GM03348 (cell line): ENCODE data around the gene AFAP1.

ENCODE experiments used
- DNase-seq: peaks from one replicate; pipeline ENCODE4 v3.0.0; 2012; ENCODE audit warnings: low spot score

The AFAP1 gene, protein sequence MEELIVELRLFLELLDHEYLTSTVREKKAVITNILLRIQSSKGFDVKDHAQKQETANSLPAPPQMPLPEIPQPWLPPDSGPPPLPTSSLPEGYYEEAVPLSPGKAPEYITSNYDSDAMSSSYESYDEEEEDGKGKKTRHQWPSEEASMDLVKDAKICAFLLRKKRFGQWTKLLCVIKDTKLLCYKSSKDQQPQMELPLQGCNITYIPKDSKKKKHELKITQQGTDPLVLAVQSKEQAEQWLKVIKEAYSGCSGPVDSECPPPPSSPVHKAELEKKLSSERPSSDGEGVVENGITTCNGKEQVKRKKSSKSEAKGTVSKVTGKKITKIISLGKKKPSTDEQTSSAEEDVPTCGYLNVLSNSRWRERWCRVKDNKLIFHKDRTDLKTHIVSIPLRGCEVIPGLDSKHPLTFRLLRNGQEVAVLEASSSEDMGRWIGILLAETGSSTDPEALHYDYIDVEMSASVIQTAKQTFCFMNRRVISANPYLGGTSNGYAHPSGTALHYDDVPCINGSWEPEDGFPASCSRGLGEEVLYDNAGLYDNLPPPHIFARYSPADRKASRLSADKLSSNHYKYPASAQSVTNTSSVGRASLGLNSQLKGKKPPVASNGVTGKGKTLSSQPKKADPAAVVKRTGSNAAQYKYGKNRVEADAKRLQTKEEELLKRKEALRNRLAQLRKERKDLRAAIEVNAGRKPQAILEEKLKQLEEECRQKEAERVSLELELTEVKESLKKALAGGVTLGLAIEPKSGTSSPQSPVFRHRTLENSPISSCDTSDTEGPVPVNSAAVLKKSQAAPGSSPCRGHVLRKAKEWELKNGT

DNA sequence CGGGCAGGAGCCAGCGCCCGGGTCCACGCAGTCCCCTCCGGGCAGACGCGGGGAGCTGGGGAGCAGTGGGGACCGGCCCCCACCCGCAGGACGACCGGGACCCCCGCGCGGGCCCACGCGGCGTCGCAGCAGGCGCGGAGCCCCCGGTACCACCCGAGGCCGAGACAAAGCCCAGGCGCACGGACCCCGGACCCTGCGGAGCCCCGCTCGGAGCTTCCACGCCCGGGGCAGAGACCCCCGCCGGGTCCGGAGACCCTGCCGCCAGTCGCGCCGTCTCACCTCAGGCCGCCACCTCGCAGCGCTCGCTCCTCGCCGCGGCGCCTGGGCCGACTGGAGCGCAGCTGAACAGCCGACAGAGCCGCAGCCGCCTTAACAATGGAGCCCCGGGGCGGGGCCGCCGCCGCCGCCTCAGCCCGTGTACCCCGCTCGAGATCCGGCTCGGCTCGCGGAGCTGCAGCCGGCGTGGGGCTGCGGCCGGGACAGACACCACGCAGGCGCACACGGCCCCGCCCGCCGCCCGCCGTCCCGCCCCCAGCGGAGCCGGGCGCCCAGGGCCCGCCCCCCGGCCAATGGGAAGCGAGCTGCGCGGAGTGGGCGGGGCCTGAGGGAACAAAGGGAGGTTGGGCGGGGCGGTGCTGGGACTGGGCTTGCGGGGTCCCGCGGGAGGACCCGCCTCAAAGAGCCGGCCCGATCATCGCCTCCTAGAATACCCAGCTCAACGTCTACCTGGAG is at the start of gene AFAP1:
Gene AFAP1, minus strand, starts transcription at position 485 of the 732 bp plus-strand sequence. CDS start 67,783 bp downstream, outside the sequence.
- DNase-seq: peak; percentile 99

DNA sequence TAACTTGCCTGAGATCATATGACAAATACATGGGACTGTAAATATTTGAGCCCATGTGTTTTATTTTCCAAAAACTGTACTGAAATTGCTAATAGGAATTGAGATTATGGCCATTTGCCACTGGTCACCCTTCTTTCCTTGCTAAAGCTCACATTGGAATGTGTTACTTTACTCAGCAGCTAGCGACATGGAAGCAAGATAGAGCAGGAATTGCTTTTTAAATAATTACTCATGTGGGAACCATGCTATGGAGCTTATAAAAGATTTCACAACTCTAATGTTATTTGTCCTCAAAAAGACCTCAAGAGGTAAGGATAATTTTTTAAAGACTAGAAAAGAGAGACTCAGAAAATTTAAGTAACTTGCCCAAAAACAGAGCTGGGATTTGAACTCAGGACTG is 48.8 kb upstream of the AFAP1 start:
- DNase-seq: peak; percentile 63

DNA sequence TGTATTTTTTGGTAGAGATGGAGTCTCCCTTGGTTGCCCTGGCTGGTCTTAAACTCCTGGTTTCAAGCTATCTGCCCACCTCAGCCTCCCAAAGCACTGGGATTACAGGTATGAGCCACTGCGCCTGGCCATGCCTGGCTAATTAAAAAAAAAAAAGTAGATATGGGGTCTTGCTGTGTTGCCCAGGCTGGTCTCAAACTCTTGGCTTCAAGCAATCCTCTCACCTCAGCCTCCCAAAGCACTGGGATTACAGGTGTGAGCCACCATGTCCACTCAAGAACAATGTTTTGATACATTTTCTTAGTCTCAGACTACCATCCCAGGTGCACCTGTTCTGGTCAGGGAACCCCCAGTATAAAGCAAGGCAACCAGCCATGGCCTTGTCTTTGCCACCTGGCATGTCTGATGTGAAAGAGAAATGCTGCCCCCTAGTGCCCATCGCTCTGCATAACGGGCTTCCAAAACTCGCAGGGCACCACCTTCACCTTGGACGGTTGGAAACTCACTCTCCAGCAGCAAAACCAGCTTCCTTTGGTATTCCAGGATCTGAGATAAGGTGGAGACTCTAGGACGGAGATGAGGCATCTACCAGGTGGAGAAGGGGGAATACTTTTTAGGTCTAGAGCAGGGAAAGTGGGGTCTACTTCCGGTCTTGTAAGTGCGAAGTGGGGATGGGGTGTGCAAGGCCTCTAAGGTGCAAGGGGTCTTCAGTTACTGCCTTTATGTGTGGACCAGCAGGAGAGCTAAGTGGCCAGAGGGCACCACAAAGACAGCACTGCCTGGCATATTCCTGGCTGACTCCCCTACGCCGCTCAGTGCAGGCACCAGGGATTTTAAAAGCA is 47.7 kb upstream of the AFAP1 start:
- peak; percentile 81 for DNase-seq

DNA sequence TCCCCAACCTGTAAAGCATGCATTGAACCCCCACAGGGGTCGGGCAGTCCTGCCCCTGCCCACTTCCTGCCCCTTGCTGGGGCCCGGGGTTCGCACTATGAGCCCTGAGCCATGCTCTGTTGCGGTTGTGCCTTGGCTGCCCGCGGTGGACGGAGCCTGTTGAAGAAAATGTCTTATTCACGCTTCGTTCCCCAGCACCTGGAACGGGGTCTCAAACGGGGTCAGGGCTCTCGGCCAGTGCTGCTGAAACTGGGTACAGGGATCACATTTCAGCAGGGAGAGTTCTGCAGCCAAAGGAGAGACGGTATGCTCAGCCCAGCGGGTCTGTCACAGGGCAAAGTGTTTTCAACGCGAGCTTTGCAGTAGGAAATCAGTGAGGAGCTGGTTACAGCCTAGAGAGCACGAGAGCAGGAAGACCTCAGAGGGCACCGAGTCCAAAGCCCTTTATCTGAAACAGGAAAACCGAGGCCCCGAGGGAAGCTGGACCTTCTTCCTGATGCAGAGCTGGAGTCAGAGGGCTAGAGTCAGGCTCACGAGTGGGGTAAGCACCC is 46.3 kb upstream of the AFAP1 start:
- no peak for DNase-seq

DNA sequence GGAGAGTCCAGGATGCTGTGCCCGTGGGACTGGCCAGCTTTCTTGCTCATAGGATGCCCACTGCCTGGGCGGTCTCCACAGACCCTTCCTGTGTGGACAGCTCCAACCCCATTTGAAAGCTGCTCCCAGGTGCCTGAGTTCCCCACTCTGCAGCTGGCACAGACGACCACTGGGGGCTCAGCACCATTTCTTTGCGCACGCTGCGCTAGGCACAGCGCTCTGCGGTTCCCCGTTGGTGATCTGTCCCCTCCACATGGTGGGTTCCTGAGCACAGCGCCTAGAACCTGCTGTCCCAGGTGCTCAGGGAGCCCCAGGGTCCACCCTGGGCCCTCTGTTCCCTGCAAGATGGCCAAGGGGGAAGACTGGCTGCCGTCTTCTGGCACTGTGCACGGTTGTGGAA is 45.4 kb upstream of the AFAP1 start:
- no peak for DNase-seq

DNA sequence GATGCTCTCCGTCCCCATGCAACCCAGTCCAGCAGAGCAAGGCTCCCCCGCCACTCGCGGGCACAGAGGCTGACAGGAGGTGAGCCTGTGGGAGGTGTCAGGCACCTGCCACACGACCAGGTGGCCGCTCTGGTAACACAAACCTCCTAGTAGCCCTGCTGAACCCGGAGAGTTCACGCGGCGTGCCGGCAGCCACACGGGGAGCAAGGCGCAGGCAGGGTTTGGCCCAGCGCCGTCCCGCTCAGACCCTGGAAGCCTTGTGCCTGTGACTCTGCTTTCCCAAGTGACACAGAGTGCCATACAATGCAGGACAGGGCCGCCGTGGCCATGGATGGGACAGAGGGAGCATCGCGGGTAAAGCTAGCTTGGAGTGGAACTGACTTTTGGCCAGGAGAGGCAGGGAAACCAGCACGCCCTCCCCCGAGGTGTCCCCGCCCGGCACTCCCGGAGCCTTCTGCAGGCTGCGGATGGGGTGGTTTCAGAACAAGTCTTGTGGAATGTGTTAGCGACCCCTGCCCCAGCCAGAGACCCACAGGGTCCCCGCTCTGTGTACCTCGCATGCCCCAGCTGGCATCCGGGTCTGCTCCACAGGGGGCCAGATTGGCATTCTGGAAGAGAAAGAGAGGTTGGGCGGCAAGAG is 44.7 kb upstream of the AFAP1 start:
- DNase-seq: no peak

DNA sequence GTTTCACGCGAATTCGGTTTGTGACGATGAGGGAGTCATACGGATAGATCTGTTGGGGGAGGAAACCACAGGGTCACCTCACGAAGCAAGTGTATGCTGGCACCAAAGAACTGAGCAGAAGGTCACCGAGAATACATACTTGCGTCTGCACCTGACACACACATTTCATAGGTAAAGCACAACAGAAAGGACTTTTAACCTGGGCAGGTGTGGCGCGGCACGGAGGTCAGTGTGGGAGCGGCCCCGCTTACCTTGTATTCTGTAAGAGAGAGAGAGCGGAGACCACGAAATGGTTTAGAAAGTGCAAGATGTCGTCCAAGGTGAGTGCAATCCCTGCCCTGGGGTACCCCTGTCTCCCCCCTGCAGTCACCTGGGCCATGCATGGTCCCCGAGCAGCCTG is 43.6 kb upstream of the AFAP1 start:
- no peak for DNase-seq

DNA sequence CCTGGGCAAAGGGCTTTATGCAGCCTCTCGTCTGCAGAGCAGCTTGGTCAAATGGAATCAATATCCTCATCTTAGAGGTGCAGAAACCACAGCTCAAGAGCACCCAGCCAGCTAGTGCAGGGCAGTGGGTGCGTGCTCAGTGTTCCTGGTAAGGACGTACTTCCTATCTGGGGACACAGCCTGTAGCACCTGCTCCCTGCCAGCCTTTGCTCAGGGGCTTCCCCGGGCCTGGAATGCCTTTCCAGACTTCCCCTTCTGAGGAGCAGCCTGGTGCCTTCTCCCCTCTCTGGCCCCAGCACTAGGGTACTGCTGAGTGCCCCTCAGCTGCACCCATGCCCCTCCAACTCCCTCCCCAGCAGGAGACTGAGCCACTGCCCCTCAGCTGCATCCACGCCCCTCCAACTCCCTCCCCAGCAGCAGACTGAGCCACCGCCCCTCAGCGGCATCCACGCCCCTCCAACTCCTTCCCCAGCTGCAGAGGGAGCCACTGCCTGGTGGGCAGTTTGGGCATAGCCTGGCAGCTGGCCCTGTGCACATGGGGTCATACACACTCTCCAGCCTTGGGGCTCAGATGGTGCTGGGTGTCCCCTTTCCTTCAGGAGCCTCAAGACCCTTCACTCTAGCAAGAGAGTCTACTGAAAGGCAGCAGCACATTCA is 42.2 kb upstream of the AFAP1 start:
- no peak for DNase-seq

DNA sequence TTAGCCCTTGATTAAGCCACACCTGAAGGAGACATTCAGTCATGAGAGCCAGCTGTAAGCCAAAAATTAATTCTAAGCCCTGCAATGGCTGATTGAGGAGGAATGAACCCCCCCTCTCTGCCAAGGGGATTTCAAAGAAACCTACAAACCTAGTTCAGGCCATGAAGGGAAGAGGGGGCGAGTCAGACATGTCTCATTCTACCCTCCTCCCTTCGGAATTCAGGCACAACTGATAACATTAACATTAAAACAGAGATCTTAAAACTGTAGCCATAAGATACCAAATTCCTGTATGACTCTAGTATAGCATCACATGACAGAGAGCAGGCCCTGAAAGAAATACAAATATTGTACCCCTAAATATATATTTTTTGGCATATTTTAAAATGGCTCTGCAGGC is 40.4 kb upstream of the AFAP1 start:
- no peak for DNase-seq

DNA sequence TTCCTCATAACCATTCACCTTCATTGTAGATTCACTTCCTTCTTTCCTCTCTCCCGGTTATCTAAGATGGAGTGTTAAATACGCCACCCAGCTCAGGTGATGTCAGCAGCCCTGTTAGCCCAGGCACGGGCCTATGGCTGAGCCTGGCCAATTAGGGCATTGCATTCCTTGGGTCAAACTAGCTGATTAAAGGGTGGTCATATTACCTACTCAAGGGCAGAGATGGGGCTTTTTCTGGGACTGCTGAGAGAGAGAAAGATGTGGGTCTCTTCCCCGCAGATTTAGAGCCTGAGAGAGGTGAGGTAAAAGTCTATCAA is 39.9 kb upstream of the AFAP1 start:
- DNase-seq: no peak

DNA sequence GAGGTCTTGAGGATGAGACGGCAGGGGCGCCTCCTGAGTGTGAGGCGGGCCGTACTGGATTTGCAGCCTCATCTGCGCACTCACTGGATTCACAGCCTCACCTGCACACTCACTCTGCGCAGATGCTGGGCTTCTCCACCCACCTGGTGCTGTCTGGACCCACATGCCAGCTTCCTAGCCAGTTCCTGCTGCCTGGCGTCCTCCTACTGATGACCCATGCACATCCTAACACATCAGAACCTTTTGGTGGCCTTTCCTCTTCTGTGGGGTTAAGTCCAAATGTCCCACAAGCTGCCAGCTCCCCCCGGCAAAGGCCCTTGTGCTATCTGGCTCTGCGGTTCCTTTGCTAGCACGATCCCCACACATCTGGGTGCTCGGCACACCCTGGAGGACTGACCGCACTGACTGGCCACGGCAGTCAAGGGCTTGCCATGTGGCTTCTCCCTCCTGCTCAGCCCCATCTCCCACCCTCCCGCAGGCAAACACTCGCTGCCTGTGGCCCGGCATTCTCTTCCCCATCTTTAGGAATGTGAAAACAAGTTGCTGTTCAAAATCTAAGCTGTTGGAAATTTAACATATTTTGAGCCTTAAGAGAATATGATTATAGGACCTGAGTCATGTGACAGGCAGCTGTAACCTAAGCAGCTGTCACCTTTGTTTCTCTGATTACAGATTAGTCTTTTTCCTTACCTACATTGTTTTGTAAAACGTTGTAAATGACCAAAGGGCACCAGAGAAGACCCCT is 39.4 kb upstream of the AFAP1 start:
- DNase-seq: no peak

DNA sequence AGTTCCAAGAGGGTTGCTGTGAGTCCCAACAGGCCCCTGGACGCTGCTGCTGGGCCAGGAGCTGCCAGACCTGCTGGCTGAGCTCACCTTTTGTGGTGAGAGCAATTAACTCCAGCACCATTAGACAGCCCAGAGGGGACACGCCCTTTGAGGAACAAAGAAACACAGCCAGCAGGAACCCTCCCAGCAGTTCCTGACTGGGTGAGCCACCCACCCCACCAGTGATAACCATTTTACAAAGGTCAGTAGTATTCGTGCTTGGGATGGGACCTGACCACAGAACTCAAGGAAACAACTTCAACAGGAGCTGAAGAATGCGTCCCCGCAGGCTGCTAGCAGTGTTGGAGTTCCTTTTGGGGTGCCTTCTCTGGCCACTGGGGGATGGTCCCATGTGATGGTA is 38.8 kb upstream of the AFAP1 start:
- DNase-seq: no peak

DNA sequence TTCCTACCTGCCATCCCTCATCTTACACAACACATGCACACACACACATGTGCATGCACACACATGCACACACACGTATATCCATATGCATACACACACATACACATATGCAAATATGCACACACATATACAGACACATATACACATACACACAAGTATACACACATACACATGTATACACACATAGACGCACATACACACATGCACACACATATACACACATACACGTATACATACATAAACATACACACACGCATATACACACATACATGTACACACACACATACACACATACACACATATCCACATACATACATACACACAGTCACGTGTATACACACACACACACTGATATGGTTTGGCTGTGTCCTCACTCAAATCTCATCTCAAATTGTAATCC is 37.0 kb upstream of the AFAP1 start:
- DNase-seq: no peak

DNA sequence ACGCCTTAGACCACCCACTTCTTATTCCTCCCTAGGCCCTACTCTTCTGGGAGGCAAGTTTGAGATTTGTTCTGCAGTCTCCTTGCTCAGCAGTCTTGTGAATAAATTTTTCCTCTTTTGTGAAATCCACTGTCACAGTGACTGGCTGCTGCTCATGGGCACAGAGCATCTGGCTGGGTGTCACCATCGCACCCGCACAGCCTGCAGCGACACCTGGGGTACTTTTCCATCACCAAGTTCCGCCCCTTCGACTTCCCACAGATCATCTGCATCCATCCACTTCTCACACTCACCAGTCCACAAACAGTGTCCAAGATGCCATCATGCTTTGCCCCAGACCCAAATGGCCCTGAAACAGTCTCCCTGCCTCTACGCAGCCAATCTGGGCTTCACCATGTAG is 36.4 kb upstream of the AFAP1 start:
- DNase-seq: no peak

DNA sequence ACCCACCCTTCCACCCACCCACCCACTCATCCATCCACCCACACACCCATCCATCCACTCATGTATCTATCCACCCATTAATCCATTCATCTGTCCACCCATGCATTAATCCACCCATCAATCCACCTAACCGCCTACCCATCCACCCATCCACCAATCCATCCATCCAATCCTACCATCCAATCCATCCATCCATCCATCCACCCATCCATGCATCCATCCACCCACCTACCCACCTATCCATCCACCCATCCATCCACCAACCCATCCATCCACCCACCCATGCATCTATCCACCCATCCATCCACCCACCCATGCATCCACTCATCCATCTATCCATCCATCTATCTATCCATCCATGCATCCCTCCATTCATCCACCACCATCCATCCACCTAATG is 34.8 kb upstream of the AFAP1 start:
- no peak for DNase-seq

DNA sequence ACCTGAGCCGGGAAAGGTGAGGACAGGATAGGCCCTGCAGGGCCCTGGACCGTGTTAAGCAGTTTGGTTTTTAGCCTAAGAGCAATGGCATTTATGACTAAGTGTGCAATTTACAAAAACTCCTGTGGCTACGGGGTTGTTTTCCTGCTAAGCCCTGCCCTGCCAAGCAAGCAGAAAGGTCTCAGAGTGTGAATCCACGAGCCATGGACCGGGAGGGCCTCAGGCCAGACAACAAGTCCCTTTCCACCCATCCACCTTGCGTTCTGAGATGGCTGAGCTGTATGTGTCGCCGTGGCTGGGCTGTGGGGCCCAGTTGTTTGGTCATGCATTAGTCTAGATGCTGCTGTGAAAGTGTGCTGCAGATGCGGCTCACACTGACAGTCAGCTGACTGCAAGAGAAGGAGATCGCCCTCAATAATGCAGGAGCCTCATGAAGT is 33.9 kb upstream of the AFAP1 start:
- DNase-seq: peak; percentile 65

DNA sequence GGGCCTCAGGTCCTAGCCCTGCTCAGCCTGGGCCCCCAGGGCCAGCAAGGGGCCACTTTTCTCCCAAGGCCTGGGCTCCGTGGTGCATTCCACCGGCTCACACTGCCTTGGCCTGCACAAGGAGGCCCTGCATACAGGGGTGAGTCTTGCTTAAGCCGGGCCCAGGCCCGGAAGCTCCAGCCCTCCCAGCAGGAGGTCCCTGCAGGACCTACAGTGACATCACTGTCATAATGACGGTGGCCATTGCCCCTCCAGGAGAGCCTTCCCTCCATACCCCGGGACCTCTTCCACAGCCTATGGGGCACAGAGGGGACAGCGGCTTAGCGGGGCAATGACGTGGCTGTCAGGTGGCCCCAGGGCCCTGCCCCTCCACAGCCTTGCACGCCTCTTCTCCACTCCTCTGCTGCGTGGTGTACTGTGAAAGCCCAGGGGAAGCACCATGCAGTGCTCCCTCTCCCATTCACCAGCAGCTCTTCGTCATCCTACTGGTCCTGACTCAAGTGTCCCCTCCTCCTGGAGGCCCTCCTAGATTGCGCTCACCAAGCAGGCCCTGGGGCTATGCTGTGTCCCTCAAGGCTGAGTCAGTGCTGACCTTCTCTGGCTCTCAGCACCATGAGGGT is 32.3 kb upstream of the AFAP1 start:
- no peak for DNase-seq

DNA sequence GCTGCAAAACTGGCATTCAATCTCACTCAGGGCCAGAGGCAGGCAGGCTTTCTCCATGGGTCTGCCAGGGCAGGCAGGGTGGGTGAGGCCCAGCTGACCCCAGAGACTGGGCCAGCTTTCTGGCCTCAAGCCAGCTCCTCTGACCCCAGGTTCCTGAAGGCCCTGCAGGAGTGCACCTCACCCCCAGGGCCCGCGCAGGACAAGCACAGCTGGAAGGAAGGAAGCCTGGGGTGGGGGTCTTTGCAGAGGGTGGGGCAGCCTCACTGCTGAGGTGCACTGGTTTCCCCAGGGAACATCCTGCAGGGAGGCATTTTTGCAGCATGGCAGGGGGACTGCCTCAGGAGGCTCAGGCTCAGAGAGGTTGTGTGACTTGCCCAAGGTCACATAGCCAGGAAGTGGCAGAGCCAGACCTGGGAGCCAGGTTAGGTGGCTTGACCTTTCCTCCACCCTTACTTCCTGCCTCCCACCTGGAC is 31.5 kb upstream of the AFAP1 start:
- no peak for DNase-seq

DNA sequence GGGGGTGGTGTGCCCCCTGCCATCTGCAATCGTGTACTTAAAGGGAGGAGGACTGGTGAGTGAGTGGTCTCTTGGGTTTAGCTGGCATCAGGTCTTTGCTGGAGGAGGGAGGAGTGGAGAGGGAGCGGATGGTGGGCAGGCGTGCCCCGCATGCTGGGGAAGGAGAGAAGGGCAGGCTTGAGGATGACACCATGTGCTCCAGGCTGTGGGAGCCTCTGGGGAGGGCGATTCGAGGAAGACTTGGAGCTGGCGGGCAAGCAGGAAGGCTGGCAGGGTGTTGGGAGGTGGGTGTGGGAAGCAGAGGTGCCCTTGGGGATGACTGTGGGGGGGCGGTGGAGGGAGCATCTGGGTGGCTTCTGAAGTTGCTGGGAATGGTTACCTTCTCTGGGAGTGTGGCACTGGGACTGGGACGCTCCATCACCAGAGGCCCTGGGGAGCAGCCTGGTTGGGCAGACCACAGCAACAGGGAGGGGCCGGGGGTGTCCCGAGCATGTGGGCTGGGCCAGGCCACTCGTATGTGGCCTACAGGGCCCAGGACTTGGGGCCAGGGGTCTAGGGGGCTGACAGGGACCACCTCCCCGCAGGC is 30.8 kb upstream of the AFAP1 start:
- no peak for DNase-seq
